T-helper 1 cell treated with Interleukin-12 subunit alpha and Interleukin-12 subunit beta and Interleukin-4 antibody, amounts not matched to agents 30 μg/mL and 1 μg/mL, for 36 hours (primary cell): ENCODE results near the gene ROPN1B.
"Not testable (repeated sequence)": the region's sequence is repeated elsewhere in the genome, so short reads cannot be mapped to it uniquely, and the experiment has no call there.

Experiments
- H3K27ac Mint-ChIP-seq: one replicate; pipeline ENCODE4 v1.8.0; 2021; ENCODE audit warnings: mild to moderate bottlenecking, mixed read lengths
- H3K27me3 Mint-ChIP-seq: one replicate; pipeline ENCODE4 v1.8.0; 2021; ENCODE audit warnings: low read depth, mixed read lengths
- H3K36me3 Mint-ChIP-seq: one replicate; pipeline ENCODE4 v1.8.0; 2021; ENCODE audit warnings: low read depth, mixed read lengths
- H3K4me1 Mint-ChIP-seq: one replicate; pipeline ENCODE4 v1.8.0; 2021; ENCODE audit warnings: low read depth, mixed read lengths
- H3K4me3 Mint-ChIP-seq: one replicate; pipeline ENCODE4 v1.8.0; 2021; ENCODE audit warnings: mild to moderate bottlenecking, moderate library complexity, mixed read lengths
- H3K9me3 Mint-ChIP-seq: one replicate; pipeline ENCODE4 v1.8.0; 2021; ENCODE audit warnings: mixed read lengths

The ROPN1B gene

DNA sequence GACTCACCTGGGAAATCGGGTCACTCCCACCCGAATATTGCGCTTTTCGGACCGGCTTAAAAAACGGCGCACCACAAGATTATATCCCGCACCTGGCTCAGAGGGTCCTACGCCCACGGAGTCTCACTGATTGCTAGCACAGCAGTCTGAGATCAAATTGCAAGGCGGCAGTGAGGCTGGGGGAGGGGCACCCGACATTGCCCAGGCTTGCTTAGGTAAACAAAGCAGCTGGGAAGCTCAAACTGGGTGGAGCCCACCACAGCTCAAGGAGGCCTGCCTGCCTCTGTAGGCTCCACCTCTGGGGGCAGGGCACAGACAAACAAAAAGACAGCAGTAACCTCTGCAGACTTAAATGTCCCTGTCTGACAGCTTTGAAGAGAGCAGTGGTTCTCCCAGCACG is 32.1 kb upstream of the ROPN1B start:
- not testable (repeated sequence) for H3K4me3 Mint-ChIP-seq, H3K36me3 Mint-ChIP-seq, H3K27ac Mint-ChIP-seq, H3K9me3 Mint-ChIP-seq, H3K27me3 Mint-ChIP-seq, H3K4me1 Mint-ChIP-seq

- not testable (repeated sequence) for H3K36me3 Mint-ChIP-seq, H3K4me1 Mint-ChIP-seq, H3K27ac Mint-ChIP-seq, H3K4me3 Mint-ChIP-seq, H3K9me3 Mint-ChIP-seq
- peaks cover 18% of the 10 kb centered on the region for H3K27me3 Mint-ChIP-seq
These were observed 21.2 kb upstream of the ROPN1B start for GRCh38 chr3:125947806-125948205.

DNA sequence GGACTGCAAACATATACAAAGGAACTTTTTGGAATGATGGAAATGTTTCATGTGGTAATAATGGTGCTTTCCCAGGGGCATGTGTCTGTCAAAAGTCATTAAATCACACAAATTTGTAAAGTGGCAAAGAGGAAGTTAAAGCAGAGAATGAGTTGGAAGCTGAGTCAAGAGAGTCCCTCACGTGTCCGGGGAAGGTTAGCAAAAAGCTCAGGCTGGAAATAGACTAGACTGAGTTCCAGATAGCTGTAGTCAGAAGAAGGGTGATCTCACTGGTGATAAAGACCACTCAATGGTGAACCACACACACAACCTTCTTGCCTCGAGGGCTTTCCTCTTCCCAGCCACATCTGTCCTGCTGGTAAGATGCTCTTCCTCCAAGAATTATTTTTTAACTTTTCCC is 20.1 kb upstream of the ROPN1B start:
- not testable (repeated sequence) for H3K9me3 Mint-ChIP-seq, H3K36me3 Mint-ChIP-seq, H3K4me1 Mint-ChIP-seq, H3K27ac Mint-ChIP-seq, H3K4me3 Mint-ChIP-seq
- H3K27me3 Mint-ChIP-seq, result peaks cover 18% of the 10 kb centered on the region

- not testable (repeated sequence) for H3K9me3 Mint-ChIP-seq, H3K36me3 Mint-ChIP-seq, H3K4me1 Mint-ChIP-seq, H3K4me3 Mint-ChIP-seq, H3K27ac Mint-ChIP-seq
- peaks cover 18% of the 10 kb centered on the region for H3K27me3 Mint-ChIP-seq
These were observed 17.8 kb upstream of the ROPN1B start for GRCh38 chr3:125951176-125951575.

DNA sequence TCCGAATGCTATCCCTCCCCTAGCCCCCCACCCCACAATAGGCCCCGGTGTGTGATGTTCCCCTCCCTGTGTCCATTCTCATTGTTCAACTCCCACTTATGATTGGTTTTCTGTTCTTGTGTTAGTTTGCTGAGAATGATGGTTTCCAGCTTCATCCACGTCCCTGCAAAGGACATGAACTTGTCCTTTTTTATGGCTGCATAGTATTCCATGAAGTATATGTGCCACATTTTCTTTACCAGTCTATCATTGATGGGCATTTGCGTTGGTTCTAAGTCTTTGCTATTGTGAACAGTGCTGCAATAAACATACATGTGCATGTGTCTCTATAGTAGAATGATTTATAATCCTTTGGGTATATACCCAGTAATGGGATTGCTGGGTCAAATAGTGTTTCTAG is 12.0 kb upstream of the ROPN1B start:
- not testable (repeated sequence) for H3K4me1 Mint-ChIP-seq, H3K9me3 Mint-ChIP-seq, H3K36me3 Mint-ChIP-seq, H3K27ac Mint-ChIP-seq, H3K4me3 Mint-ChIP-seq
- H3K27me3 Mint-ChIP-seq, result peaks cover 15% of the 10 kb centered on the region

GRCh38 chr3:125957674-125958510 is 11.1 kb upstream of the ROPN1B start:
- no peaks in the 10 kb centered on the region for H3K9me3 Mint-ChIP-seq
- no peaks in the 10 kb centered on the region for H3K4me1 Mint-ChIP-seq
- H3K36me3 Mint-ChIP-seq, result no peaks in the 10 kb centered on the region
- peaks cover 11% of the 10 kb centered on the region for H3K27me3 Mint-ChIP-seq
- H3K4me3 Mint-ChIP-seq, result no peak overlapping the region
- H3K27ac Mint-ChIP-seq, result no peak overlapping the region

GRCh38 chr3:125958511-125959316 is 10.3 kb upstream of the ROPN1B start:
- Mint-ChIP-seq H3K4me1 (no peaks in the 10 kb centered on the region), H3K4me3 (no peak overlapping the region), H3K9me3 (no peaks in the 10 kb centered on the region), H3K27me3 (peaks cover 11% of the 10 kb centered on the region), H3K36me3 (no peaks in the 10 kb centered on the region), H3K27ac (no peak overlapping the region)

- H3K9me3 Mint-ChIP-seq, result no peaks in the 10 kb centered on the region
- peaks cover 11% of the 10 kb centered on the region for H3K27me3 Mint-ChIP-seq
- H3K27ac Mint-ChIP-seq, result no peak overlapping the region
- no peaks in the 10 kb centered on the region for H3K4me1 Mint-ChIP-seq
- no peak overlapping the region for H3K4me3 Mint-ChIP-seq
- H3K36me3 Mint-ChIP-seq, result no peaks in the 10 kb centered on the region
These were observed 9.5 kb upstream of the ROPN1B start for GRCh38 chr3:125959317-125960065.

- no peak overlapping the region for H3K4me3 Mint-ChIP-seq
- H3K4me1 Mint-ChIP-seq, result no peaks in the 10 kb centered on the region
- no peaks in the 10 kb centered on the region for H3K9me3 Mint-ChIP-seq
- no peaks in the 10 kb centered on the region for H3K36me3 Mint-ChIP-seq
- no peak overlapping the region for H3K27ac Mint-ChIP-seq
- H3K27me3 Mint-ChIP-seq, result peaks cover 11% of the 10 kb centered on the region
These were observed 8.9 kb upstream of the ROPN1B start for GRCh38 chr3:125960066-125960424.

- H3K27ac Mint-ChIP-seq, result no peak overlapping the region
- H3K4me3 Mint-ChIP-seq, result no peak overlapping the region
- H3K27me3 Mint-ChIP-seq, result peaks cover 11% of the 10 kb centered on the region
- H3K36me3 Mint-ChIP-seq, result no peaks in the 10 kb centered on the region
- H3K4me1 Mint-ChIP-seq, result no peaks in the 10 kb centered on the region
- H3K9me3 Mint-ChIP-seq, result no peaks in the 10 kb centered on the region
These were observed 8.3 kb upstream of the ROPN1B start for GRCh38 chr3:125960456-125961288.

- Mint-ChIP-seq H3K9me3 (no peaks in the 10 kb centered on the region), H3K4me1 (no peaks in the 10 kb centered on the region), H3K4me3 (no peak overlapping the region), H3K27ac (no peak overlapping the region), H3K36me3 (no peaks in the 10 kb centered on the region), H3K27me3 (peaks cover 11% of the 10 kb centered on the region)
These were observed 7.7 kb upstream of the ROPN1B start for GRCh38 chr3:125961289-125961589.

GRCh38 chr3:125963834-125964233 is 5.1 kb upstream of the ROPN1B start:
- not testable (repeated sequence) for H3K4me3 Mint-ChIP-seq, H3K36me3 Mint-ChIP-seq, H3K27me3 Mint-ChIP-seq, H3K4me1 Mint-ChIP-seq, H3K27ac Mint-ChIP-seq, H3K9me3 Mint-ChIP-seq

DNA sequence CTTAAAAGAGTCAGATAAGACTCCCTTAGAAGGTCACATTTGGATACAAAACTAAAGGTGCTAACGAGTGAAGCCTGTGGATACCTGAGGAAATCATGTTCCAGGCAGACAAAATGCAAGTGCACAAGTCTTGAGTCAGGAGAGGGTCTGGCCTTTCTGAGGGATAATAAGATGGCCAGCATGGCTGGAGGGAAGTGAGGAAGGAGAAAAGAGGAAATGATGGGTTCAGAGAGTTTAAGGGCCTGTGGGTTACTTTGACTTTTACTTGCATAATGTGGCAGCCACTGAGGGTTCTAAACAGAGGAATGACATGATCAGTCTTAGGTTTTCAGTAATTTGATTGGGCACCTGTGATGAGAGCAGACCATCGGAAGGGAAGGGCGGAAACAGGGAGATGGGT is 3.5 kb upstream of the ROPN1B start:
- peaks cover 16% of the 10 kb centered on the region for H3K27me3 Mint-ChIP-seq
- H3K36me3 Mint-ChIP-seq, result no peaks in the 10 kb centered on the region
- no peak overlapping the region for H3K4me3 Mint-ChIP-seq
- no peaks in the 10 kb centered on the region for H3K9me3 Mint-ChIP-seq
- no peak overlapping the region for H3K27ac Mint-ChIP-seq
- H3K4me1 Mint-ChIP-seq, result no peaks in the 10 kb centered on the region

GRCh38 chr3:125967156-125967555 is 1.8 kb upstream of the ROPN1B start:
- no peaks in the 10 kb centered on the region for H3K9me3 Mint-ChIP-seq
- H3K4me1 Mint-ChIP-seq, result peaks cover under 1% of the 10 kb centered on the region
- H3K27me3 Mint-ChIP-seq, result peaks cover 28% of the 10 kb centered on the region
- H3K27ac Mint-ChIP-seq, result no peak overlapping the region
- no peaks in the 10 kb centered on the region for H3K36me3 Mint-ChIP-seq
- H3K4me3 Mint-ChIP-seq, result no peak overlapping the region
